GM23248 (cell line): Measurements from ENCODE around the gene AMACR.

Experiments used
- EZH2 ChIP-seq: fragments of 200-600 bp; sonication (generic); IDR thresholded peaks from 2 replicates; pipeline ENCODE4 v1.6.1; 2018; ENCODE audit warnings: antibody characterized with exemption, mild to moderate bottlenecking; ENCODE audit not compliant: insufficient read depth, poor library complexity, severe bottlenecking
- EZH2phosphoT487 ChIP-seq: fragments of 200-600 bp; sonication (generic); IDR thresholded peaks from 2 replicates; pipeline ENCODE4 v1.6.1; 2018; ENCODE audit warnings: antibody characterized with exemption, moderate library complexity, mild to moderate bottlenecking, low read depth; ENCODE audit not compliant: insufficient read depth

- TF ChIP-seq EZH2 (no peak), EZH2phosphoT487 (no peak)
Observed at GRCh38 chr5:33966805-33967204, 41.0 kb downstream of the AMACR start.
